Measurements from ENCODE around the gene MAP3K14. TPM values are rescaled to one million over a fixed set of nuclear protein-coding genes. Genes with fewer than 3 reads are reported as not detected.

The MAP3K14 gene
- total and polyA plus RNA-seq, 10 of the 15 experiments (the other 5 are each of a cell fraction or from before 2014, with no cell fraction given): 2.1 to 33.3 (median 19.7) TPM

DNA sequence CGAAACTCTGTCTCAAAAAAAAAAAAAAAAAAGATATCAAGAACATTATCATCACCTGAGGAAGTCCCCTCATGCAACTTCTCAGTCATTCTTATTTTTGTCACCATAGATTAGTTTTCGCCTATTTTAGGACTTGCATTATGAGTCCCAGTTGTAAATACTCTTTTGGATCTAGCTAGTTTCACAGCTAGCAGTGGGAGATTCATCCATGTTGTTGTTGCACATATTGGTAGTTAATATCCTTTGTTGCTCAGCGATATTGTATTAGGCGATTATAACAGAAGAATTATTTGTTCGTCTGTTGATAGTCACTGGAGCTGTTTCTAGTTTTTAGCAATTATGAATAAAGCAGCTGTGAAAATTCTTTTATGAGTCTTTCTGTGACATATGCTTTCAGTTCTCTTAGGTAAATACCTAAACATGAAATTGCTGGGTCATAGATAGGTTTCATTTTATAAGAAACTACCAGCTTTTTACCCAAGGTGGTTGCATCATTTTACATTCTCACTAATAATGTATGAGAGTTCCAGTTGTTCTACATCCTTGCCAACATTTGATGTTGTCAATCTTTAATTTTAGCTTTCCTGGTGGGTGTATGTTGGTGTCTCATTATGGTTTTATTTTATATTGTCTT, 40.7 kb upstream of the MAP3K14 start (continued):
- TF ChIP-seq BACH1 (IDR thresholded peaks at IDR 0.05; ENCODE audit: borderline replicate concordance) (peak; percentile 44; the same call in 1 of the 2 replicates), MTA2 (IDR thresholded peaks at IDR 0.05; ENCODE audit: low read depth) (peak; percentile 72; the same call in 1 of the 2 replicates), CHD1 (IDR thresholded peaks at IDR 0.05; ENCODE audit: low read depth, low read length) (no peak), EP300 (IDR thresholded peaks at IDR 0.05; ENCODE audit: borderline replicate concordance in 1 of 2, control insufficient read depth in 1 of 2, low read depth in 2 of 2, low read length in 2 of 2) (peak; percentile 24 to 40; a peak in 1 of 4 replicates), BHLHE40 (IDR thresholded peaks at IDR 0.05; ENCODE audit: borderline replicate concordance in 1 of 2, low read depth in 2 of 2, low read length in 1 of 2) (no peak), BMI1 (IDR thresholded peaks at IDR 0.05; ENCODE audit: borderline replicate concordance) (no peak), RFX5 (IDR thresholded peaks at IDR 0.05; ENCODE audit: low read depth, low read length) (no peak), PML (IDR thresholded peaks at IDR 0.05; ENCODE audit: low read length) (peak; percentile 74; the same call in 1 of the 2 replicates), MYB (IDR thresholded peaks at IDR 0.05; ENCODE audit: borderline replicate concordance, low read depth, low read length) (no peak), NFXL1 (IDR thresholded peaks at IDR 0.05; ENCODE audit: borderline replicate concordance) (no peak; the same call in 1 of the 2 replicates), ZNF207 (IDR thresholded peaks at IDR 0.05; ENCODE audit: borderline replicate concordance) (0 out of 2 replicates have a peak, but pooled peaks have one; percentile 46), SREBF2 (IDR thresholded peaks at IDR 0.05; ENCODE audit: low read length) (no peak), STAT3 (IDR thresholded peaks at IDR 0.05; ENCODE audit: low read depth, low read length) (peak; percentile 75; the same call in 1 of the 2 replicates), WRNIP1 (IDR thresholded peaks at IDR 0.05; ENCODE audit: borderline replicate concordance, low read depth, low read length) (no peak), ETV6 (conservative IDR thresholded peaks at IDR 0.05 in 1 of 2, IDR thresholded peaks at IDR 0.05 in 1 of 2; ENCODE audit: borderline replicate concordance in 1 of 2, low read depth in 1 of 2) (peak in 1 of 2 experiments; percentile 30; a peak in 1 of 4 replicates), RBBP5 (conservative IDR thresholded peaks at IDR 0.05) (no peak)
- TF ChIP-seq, protein P1, sequence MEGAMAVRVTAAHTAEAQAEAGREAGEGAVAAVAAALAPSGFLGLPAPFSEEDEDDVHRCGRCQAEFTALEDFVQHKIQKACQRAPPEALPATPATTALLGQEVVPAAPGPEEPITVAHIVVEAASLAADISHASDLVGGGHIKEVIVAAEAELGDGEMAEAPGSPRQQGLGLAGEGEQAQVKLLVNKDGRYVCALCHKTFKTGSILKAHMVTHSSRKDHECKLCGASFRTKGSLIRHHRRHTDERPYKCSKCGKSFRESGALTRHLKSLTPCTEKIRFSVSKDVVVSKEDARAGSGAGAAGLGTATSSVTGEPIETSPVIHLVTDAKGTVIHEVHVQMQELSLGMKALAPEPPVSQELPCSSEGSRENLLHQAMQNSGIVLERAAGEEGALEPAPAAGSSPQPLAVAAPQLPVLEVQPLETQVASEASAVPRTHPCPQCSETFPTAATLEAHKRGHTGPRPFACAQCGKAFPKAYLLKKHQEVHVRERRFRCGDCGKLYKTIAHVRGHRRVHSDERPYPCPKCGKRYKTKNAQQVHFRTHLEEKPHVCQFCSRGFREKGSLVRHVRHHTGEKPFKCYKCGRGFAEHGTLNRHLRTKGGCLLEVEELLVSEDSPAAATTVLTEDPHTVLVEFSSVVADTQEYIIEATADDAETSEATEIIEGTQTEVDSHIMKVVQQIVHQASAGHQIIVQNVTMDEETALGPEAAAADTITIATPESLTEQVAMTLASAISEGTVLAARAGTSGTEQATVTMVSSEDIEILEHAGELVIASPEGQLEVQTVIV (IDR thresholded peaks at IDR 0.05; ENCODE audit: borderline replicate concordance, partially characterized antibody): no peak
- TF ChIP-seq, protein P2, sequence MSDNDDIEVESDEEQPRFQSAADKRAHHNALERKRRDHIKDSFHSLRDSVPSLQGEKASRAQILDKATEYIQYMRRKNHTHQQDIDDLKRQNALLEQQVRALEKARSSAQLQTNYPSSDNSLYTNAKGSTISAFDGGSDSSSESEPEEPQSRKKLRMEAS (IDR thresholded peaks at IDR 0.05; ENCODE audit: low read depth, low read length): no peak
- TF ChIP-seq, protein P3, sequence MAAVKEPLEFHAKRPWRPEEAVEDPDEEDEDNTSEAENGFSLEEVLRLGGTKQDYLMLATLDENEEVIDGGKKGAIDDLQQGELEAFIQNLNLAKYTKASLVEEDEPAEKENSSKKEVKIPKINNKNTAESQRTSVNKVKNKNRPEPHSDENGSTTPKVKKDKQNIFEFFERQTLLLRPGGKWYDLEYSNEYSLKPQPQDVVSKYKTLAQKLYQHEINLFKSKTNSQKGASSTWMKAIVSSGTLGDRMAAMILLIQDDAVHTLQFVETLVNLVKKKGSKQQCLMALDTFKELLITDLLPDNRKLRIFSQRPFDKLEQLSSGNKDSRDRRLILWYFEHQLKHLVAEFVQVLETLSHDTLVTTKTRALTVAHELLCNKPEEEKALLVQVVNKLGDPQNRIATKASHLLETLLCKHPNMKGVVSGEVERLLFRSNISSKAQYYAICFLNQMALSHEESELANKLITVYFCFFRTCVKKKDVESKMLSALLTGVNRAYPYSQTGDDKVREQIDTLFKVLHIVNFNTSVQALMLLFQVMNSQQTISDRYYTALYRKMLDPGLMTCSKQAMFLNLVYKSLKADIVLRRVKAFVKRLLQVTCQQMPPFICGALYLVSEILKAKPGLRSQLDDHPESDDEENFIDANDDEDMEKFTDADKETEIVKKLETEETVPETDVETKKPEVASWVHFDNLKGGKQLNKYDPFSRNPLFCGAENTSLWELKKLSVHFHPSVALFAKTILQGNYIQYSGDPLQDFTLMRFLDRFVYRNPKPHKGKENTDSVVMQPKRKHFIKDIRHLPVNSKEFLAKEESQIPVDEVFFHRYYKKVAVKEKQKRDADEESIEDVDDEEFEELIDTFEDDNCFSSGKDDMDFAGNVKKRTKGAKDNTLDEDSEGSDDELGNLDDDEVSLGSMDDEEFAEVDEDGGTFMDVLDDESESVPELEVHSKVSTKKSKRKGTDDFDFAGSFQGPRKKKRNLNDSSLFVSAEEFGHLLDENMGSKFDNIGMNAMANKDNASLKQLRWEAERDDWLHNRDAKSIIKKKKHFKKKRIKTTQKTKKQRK (IDR thresholded peaks at IDR 0.05; ENCODE audit: low read depth, low read length): no peak
- TF ChIP-seq, protein P4, sequence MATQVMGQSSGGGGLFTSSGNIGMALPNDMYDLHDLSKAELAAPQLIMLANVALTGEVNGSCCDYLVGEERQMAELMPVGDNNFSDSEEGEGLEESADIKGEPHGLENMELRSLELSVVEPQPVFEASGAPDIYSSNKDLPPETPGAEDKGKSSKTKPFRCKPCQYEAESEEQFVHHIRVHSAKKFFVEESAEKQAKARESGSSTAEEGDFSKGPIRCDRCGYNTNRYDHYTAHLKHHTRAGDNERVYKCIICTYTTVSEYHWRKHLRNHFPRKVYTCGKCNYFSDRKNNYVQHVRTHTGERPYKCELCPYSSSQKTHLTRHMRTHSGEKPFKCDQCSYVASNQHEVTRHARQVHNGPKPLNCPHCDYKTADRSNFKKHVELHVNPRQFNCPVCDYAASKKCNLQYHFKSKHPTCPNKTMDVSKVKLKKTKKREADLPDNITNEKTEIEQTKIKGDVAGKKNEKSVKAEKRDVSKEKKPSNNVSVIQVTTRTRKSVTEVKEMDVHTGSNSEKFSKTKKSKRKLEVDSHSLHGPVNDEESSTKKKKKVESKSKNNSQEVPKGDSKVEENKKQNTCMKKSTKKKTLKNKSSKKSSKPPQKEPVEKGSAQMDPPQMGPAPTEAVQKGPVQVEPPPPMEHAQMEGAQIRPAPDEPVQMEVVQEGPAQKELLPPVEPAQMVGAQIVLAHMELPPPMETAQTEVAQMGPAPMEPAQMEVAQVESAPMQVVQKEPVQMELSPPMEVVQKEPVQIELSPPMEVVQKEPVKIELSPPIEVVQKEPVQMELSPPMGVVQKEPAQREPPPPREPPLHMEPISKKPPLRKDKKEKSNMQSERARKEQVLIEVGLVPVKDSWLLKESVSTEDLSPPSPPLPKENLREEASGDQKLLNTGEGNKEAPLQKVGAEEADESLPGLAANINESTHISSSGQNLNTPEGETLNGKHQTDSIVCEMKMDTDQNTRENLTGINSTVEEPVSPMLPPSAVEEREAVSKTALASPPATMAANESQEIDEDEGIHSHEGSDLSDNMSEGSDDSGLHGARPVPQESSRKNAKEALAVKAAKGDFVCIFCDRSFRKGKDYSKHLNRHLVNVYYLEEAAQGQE (IDR thresholded peaks at IDR 0.05; ENCODE audit: low read depth, low read length): no peak

Data from GM12878 (cell line).